GM21390 (cell line): ENCODE measurements around the gene LAMA3.

ENCODE experiments used
- ATAC-seq: cut with Tn5 transposase; IDR thresholded peaks from one replicate; pipeline ENCODE4 v1.9.1; 2021; ENCODE audit not compliant: unreplicated experiment

LAMA3 gene

DNA sequence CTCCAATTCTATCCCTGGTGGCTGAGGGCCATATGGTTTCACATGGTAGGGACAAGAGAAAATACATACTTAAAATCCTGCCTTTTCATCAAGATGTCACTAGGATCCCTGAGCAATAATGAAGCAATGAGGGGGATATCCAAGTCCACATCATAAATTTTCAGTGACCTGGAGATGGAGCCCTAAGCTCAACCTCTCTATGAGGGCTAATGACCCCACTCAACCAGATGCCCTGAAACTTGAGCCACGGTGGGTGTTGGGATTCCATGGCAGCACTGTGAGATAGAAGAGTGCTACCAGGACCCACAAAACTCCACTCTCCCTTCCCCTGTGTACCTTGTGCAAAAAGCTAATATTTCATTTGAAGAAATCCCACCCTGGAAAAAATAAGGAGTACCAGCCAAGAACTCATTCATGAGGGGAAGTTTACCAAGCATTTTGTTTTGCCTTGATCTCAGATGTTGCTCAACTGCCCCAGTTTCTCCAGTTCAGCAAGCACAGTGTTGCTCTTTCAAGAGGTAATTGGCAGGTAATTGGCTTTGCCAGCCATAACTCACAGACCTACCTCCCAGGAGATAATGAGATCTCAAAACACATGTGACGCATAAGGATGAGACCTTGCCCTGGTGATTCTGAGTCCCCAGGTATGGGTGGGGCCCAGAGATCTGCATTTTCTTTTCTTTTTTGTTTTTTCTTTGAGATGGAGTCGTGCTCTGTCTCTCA is 274.4 kb downstream of the LAMA3 start:
- ATAC-seq: no peak

DNA sequence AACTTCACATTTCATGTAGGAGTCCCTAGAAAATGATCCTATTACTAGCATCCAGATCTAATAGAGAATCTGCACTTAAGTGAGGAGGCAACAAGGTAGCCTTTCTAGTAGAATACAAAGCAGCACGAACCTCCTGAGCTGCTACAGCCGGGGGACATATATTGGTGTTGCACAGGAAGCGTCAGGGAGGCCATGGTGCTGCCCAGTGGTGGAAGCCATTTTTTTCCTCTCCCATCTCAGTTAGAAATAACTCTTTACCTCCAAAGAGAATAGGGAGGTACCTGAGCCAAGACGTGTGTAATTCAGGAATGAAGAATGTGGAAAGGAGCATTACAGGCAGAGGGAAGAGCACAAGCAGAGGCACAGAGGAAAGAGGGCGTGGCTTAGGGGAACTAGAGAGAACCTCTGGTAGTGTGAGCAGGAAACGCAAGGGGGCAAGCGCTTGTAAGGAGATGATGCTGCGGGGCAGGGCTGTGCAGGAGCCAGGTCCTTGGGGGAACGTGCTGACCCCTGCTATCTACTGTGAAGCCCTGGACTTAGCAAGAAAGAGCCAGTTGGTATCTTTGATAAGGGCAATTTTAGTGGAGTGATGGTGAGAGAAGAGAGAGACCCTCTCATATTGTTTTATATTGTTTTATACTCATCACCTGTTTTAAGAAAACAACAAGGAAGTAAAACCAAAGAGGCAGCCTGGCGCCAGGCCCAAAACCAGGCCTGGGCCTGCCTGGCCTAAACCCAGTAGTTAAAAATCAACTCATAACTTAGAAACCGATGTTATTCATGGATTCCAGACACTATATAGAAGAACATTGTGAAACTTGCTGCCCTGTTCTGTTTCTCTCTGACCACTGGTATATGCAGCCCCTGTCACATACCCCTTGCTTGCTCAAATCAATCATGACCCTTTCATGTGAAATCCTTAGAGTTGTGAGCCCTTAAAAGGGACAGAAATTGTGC is 275.3 kb downstream of the LAMA3 start:
- ATAC-seq: no peak

DNA sequence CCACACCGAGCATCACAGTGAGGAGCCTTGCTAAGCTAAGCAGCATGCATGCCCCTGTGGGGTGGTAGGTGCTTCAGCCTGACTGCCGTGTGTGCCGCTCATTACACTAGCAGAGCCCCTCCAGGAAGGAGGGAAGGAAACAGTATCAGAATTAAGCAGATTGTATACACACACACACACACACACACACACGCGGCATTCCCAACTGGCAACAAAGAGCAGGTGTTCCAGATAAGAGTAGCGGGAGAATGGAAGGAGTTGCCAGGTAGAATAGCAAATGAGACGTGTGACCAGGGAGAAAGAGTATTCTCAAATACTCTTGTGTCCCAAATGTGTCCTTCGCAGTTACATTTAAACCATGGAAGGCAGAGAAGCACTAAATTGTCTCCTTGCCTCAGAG is 277.7 kb downstream of the LAMA3 start:
- no peak for ATAC-seq

DNA sequence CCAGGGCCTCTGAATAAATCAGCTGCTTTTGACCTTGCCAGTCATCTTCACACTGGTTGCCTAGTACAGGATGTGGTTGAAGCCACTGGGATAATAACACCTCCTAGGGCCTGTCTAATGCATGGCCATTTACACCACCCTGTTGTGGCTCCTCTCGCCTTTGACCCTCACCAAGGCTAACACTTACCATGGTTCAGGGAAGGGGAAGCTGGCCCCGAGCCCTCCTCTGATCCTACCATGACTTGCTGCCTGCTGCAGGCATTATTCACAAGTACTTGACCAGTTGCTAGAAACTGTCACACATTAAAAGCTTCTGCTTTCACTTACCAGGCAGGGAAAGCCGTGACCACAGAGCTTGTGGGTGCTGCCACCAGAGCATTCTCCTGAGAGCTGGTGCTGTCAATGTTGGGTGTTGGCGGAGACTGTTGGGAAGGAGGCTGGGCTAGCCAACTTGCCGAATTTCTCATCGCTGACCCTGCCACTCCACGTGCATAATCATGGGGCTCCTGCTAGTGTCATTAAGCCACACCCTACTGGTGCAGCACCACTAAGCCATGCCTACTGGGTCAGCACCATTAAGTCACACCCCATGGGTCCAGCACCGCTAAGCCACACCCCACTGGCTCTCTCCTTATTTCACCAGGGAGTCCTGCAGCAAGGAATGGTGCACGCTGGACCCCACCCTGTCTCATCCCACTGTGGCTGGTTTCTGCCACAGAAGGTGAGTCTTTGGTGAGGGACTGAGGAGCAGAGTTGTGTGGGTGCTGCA is 278.3 kb downstream of the LAMA3 start:
- peak; percentile 51 for ATAC-seq

DNA sequence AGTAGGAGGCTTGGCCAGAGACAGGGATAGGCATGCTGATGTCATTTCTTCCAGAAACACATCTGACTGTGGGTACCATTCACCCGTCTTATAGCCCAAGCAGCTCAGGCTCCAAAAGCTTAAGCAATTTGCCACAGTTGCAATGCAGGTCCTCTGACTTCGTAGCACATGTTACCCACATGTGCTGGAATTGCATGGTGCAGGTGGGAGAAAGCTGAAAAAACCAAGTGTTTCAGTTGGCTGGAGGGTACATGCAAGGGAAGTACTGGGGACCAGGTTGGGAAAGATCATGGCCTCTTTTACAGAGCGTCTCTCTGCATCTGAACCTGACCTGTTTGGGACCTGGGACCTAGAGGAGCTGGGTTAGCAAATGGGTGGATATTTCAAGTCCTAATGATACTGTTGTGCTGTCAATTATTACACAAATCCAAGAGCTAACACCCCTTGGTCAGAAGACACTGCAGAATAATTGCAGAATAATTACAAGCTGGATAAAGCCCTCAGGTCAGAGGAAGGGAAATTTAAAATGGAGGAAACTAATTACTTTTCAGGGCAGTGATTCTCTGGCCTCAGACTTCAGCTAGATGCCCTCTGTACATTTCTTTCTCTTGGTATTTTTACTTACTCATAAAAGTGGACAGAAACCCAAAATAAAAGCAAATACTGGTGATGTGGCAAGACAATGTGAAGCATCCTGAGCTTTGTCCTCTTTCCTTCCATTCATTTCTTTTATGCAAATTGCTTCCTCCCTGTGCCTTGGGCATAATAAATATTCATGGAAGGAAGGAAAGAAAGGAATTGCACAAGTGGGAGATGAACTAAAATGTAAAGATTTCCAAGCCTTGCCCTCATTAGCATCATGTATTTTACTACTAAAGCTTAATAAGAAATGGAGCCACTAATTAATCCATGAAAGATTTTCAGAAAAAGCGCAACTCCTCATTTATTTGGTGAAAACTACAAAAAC is 279.7 kb downstream of the LAMA3 start:
- ATAC-seq: no peak

DNA sequence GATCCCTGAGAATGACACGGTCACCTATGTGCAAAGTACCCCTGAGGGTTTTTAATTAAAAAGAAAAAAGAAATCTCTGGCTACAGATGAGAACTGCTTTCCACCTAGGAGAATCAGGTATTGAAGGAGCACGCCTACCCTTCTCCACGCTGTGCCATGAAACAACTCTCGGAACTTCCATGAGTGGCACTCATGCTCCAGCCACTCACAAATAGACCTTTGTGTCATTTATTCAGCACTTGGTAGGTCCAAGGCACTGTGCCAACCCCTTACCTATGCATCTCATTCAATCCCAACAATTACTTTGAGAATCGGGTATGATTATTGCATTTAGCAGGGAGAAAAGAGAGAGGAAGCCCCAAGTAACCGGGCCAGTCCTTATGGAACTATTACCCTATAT is 280.4 kb downstream of the LAMA3 start:
- ATAC-seq: no peak

DNA sequence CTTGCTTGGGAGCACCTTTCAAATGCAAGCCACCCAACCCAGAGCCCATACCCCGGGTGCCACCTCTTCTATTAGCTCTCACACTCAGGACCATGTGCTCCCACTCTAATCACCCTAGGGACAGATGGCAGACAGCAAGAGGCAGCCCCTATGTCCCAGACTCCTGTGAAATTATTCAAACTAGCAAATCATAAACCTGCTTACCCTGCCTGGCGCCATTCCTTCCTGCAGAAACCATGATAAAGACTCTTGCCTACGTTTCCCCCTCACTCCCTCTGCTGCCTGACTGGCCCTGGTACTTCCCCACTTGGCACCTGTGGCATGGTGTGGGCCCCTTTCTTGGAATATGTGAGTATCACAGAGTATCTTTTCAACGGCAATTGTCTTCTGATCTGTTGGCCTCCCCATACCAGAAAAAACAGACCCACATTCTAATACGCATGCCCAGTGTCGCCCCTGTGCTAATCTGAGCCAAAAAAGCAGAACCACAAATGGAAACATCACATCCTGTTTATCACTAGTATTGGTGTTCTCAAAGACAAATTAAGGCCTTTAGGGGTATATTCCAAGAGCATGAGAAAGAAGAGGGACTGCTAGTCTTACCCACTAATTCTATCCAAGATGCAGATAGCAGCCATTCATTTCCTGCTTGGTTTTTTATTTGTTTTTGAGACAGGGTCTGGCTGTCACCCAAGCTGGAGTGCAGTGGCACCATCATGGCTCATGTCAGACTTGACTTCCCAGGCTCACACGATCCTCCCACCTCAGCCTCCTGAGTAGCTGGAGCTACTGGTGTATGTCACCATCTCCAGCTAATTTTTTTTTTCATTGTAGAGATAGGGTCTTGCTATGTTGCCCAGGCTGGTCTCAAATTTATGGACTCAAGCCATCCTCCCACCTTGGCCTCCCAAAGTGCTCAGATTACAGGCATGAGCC is 281.2 kb downstream of the LAMA3 start:
- no peak for ATAC-seq

DNA sequence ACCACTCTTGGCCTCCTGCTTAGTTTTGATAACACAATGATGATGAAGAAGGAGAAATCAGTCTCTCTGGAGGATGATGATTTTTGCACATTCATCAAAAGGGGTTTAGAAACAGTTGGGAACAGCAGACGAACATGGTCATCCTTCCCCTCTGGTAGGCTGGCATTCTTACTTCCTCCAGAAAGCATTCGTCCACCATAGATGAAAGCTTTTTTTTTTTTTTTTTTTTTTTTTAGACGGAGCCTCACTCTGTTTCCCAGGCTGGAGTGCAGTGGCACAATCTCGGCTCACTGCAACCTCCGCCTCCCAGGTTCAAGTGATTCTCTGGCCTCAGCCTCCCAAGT is 281.8 kb downstream of the LAMA3 start:
- ATAC-seq: no peak

DNA sequence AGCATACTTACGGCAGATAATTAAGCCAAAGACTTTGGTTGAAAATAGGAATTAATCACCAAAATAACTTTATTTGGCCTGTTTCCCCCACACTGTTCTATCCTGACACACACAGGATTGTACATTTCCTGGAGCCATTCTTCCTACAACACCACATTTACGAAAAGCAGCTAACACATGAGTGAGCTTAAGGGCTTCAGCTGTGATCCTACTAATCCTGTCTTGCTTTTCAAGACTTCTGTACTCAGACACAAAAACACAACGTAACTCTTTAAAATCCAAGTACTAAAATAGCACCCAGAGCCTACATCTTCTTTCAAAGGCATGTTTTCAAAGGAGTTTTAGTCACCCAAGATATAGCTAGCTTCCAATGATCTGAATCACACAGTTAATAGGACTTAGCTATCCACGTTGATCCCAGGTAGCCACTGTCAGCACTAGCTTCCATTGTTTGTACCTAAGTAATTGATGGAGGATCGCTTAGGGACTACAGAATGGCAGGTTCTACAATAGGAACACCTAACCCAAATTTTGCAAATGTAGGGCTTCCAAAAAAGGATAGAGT is 282.5 kb downstream of the LAMA3 start:
- ATAC-seq: no peak

DNA sequence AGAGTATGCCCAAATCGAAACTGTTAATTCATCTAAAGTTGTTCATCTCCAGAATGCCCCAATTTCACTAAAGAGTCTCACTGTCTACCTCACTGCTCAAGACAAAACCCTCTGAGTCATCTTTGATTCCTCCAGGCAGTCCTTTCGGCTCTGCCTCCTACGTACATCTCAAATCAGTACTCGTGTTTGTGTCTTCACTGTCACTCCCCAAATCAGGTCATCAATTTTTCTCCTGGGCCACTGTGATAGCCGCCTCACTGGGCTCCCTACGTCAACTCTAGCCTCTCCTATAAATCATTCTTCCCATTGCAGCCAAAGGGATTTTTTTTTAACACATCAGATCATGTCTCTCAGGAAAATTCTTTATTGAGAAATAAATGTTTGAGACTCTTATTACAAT is 283.2 kb downstream of the LAMA3 start:
- peak; percentile 75 for ATAC-seq

DNA sequence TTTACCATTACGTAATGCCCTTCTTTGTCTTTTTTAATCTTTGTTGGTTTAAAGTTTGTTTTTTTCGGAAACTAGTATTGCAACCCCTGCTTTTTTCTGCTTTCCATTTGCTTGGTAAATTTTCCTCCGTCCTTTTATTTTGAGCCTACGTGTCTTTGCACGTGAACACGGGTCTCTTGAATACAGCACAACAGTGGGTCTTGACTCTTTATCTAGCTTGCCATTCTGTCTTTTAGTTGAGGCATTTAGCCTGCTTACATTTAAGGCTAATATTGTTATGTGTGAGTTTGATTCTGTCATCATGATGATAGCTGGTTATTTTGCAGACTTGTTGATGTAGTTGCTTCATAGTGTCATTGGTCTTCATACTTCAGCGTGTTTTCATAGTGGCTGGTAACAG is 287.9 kb downstream of the LAMA3 start:
- no peak for ATAC-seq

DNA sequence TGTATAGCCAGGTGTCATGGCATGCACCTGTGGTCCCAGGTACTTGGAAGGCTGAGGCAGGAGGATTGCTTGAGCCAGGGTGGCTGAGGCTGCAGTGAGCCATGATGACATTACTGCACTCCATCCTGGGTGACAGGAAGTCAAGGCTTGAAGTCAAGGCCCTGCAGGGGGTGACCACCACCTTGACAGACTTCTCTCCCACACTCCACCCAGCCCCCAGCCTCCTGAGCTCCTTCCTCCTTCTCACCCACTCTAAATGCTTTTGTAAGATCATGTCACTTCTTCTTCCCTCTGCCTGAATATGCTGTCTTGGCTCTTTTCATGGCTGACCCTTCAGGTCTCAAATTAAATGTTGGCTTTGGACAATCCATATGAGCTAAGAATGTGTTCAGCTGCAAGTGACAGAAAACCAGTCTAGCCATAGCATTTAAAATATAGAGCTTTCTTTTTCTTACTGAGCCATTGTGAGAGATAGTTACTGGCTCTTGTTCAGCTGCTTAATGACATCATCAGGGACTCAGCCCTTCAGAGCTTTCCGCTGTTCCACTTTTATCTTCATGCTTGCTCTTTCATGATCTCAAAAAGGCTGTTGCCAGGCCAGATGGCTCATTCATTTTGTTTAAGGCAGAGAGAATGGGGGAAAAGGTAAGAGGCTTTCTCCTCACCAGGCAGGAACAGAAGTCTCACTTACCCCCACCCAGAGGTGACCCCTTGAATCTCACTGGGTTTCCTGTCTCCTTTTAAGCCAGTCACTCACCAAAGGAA is 288.6 kb downstream of the LAMA3 start:
- ATAC-seq: no peak

DNA sequence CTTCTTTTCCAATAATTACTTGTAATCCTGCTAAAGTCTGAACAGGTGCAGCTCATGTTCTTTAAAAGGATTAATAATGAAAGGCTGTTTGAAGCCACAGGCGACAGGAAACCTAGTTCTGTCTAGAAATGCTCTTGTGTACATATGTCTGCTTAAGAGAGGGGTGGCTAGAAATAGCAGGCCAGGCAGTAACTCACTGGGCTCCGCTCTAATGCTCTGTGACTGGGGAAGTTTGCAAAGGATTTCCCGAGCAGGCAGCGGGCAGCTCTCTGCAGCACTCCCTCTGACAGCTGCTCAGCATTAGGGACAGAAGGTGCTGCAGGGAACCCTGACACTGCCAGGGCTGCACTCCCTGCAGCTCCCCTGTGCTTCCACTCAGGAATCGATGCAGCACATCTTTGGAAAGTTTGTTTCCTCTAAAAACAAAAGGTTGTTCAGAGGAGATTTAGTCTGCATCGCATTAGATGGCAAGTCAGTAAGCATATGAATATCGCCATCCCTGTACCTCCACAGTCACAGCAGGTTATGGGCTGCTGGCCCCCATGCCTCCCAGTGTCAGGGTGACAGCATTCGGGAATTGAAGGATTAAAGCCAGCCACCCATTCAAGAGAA is 292.2 kb downstream of the LAMA3 start:
- ATAC-seq: peak; percentile 80

DNA sequence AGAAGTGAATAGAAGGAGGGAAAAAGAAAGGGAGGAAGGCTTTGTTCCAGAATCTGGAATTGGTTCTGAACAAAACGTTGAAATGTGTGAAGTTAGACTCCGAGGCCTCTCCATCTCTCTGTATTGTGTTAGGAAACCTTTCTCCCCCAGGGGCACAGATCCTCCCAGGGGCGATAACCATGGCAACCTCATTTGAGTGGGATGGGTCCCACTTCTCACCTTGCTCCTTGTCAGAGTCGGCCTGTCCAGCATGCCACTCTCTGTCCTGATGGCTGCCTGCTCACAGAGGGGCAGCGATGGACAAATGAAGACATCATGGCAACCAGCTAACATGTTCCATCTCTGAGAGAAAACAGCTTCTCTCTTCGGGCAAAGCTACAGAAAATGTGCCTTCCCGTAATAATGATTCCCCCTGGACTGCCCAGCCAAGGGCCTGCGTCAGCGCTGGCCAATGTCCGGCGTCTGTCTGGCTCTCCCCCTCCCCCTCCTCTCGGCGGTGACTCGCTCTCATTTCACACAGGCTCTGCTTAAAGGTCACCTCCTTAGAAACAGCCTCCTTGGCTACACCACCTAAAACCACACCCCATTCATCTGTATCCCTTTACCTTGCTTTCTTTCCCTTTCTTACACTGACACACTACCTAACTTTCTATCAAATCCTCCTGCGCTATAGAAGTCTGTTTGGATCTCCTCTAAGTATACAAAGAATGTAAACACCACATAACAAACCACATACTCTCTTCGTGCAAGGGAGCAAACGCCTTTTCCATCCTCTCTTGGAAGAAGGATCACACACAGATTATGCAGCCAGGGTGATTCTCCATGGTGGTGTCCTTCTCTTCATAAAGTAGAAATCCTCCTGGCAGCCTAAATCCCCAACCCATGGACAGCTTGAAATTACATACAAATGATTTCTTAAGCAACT is 293.2 kb downstream of the LAMA3 start:
- no peak for ATAC-seq

DNA sequence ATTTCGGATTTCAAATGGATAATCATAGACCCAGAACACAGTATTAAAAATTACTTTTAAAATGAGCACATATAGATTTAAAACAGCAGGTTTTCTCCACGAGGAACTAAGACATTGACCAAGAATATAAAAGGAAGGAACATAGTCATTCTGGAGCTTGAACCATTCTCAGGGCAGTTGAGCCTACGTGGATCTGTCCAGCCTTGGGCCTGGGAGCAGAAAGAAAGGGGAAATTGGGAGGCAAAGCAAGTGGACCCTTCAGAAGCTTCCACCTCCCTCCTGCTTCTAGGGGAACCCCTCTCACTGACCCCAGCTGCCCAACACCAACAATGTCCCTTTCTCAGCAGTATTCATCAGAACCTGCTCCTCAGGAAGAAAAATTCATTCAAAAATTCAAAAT is 293.9 kb downstream of the LAMA3 start:
- no peak for ATAC-seq

DNA sequence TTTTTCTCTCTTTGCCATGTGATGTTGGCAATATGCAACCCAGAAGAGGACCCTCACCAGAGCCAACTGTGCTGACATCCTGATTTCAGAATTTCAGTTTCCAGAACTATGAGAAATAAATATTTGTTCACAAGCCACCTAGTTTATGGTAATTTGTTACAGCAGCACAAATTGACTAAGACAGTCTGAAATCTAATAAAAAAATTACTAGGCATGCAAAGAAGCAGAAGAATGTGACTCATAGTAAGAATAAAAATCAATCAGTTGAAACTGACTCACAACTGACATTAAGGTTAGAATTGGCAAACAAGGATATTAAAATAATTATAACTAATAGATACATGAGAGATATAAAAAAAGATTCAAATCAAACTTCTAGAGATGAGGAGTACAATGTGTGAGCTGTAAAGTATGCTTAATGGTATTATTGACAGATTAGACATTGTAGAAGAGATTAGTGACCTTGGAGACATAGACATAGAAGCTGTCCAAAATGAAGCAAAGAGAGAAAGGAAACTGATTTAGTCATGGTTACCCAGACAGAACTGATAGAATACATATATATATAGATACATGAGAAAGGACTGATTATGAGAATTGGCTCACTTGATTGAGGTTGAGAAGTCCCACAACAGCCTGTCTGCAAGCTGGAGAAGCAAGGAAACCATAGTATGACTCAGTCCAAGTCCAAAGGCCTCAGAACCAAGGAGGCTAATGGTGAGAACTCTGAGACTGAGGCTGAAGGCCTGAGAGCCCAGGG is 297.5 kb downstream of the LAMA3 start:
- peak; percentile 72 for ATAC-seq
